ENCODE measurements around the gene STON1. TPM values are rescaled to one million over a fixed set of nuclear protein-coding genes. Genes with fewer than 3 reads are reported as not detected.

STON1 gene
- total and polyA plus RNA-seq, 2 donors (not counting 3 experiments of a cell fraction or from before 2014, with no cell fraction given): 6.3 to 12.1 TPM

DNA sequence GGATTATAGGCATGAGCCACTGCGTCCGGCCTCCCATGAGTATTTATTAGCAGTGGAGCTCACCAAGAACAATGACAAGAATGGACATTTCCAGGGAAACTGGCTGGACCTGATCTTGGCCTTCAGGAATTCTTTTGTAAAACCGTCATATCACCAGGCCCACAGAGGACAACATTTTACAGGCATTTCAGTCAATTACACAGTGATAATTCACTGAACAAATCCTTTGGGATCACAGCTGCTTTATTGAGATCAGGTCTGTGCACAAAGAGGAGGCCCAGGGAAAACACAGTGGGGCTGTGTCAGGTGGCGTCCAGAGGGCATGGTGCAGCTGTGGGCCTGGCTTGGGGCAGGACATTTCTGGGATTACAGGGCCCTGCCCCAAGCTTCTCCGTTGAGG lies 57.6 kb downstream of the STON1 start:
- no peak overlapping the region for H2AFZ ChIP-seq (ENCODE audit: low read depth, low read length)
- intact Hi-C loops (cut with micrococcal nuclease): loop anchor here (10.0 kb wide), 1 partner anchor 733 kb away; no protein-coding TSS in a partner anchor

More for the DNA sequence above, 57.6 kb downstream of the STON1 start:
- ChIA-PET POLR2A (no interaction called here), CTCF (interaction anchor here (1.0 to 2.7 kb wide), 8 partner anchors 12 to 481 kb away, joined by 3 to 37 read pairs (median 6); no protein-coding TSS in a partner anchor)
- no peaks in the 10 kb centered on the region for H3K9me3 ChIP-seq (replicated peaks; ENCODE audit: control insufficient read depth, insufficient read depth, low read length)
- H3K27ac ChIP-seq (ENCODE audit: insufficient read depth, low read depth, low read length): no peak overlapping the region
- H3K4me2 ChIP-seq (ENCODE audit: insufficient read depth, low read length): no peak overlapping the region
- H3K9ac ChIP-seq (replicated peaks; ENCODE audit: extremely low read depth, insufficient read depth, low read length): no peak overlapping the region
- no peaks in the 10 kb centered on the region for H3K9me1 ChIP-seq (replicated peaks; ENCODE audit: control insufficient read depth, extremely low read depth, insufficient read depth, low read length)
- FAIRE-seq: no peak
- TF ChIP-seq POLR2A (IDR thresholded peaks at IDR 0.05; ENCODE audit: low read depth, low read length) (no peak), EZH2 (IDR thresholded peaks at IDR 0.05; ENCODE audit: borderline replicate concordance, low read depth, low read length, severe bottlenecking) (no peak), FOS (IDR thresholded peaks at IDR 0.05; ENCODE audit: borderline replicate concordance, insufficient read depth, low read length) (no peak), MYC (IDR thresholded peaks at IDR 0.05; ENCODE audit: low read depth, low read length) (no peak), CTCF (IDR thresholded peaks at IDR 0.05; ENCODE audit: extremely low read depth in 1 of 2, insufficient read depth in 1 of 2, low read depth in 1 of 2, low read length in 2 of 2) (no peak), POLR2AphosphoS5 (IDR thresholded peaks at IDR 0.05; ENCODE audit: insufficient read depth, low read depth, low read length) (no peak), JUN (IDR thresholded peaks at IDR 0.05; ENCODE audit: borderline replicate concordance, insufficient read depth, insufficient read length, low read depth) (no peak), GATA2 (IDR thresholded peaks at IDR 0.05; ENCODE audit: insufficient read depth, insufficient read length, low read depth, low read length) (no peak)
- TF ChIP-seq, protein P1, sequence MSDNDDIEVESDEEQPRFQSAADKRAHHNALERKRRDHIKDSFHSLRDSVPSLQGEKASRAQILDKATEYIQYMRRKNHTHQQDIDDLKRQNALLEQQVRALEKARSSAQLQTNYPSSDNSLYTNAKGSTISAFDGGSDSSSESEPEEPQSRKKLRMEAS (IDR thresholded peaks at IDR 0.05; ENCODE audit: insufficient read depth, insufficient read length): no peak
- dilution Hi-C loops (cut with MboI; ENCODE audit: extremely low pct_ligation_motif_present, low sequenced_read_pairs): no loop called here
- H3K36me3 ChIP-seq (ENCODE audit: control insufficient read depth in 2 of 2, extremely low read depth in 1 of 2, insufficient read depth in 2 of 2, low read length in 2 of 2): no peaks in the 10 kb centered on the region
- H3K27me3 ChIP-seq (ENCODE audit: control insufficient read depth in 2 of 2, insufficient read depth in 2 of 2, low read length in 2 of 2): no peaks in the 10 kb centered on the region
- DNase-seq (ENCODE audit: low read depth, low spot score): no peak
- H3K79me2 ChIP-seq (ENCODE audit: control insufficient read depth, insufficient read depth, low read length): no peaks in the 10 kb centered on the region
- no peak overlapping the region for H3K4me3 ChIP-seq (replicated peaks in 1 of 3; ENCODE audit: insufficient read depth in 1 of 3, low read depth in 1 of 3, low read length in 3 of 3)
- no peaks in the 10 kb centered on the region for H3K4me1 ChIP-seq (ENCODE audit: control insufficient read depth, extremely low read depth, insufficient read depth, low read length)
- no peaks in the 10 kb centered on the region for H4K20me1 ChIP-seq (replicated peaks; ENCODE audit: control insufficient read depth, extremely low read depth, insufficient read depth, low read length)
- no TSS peak for BruUV-seq (replicated peaks)

Measured in endothelial cell of umbilical vein (primary cell).